NCI-H446 treated with DMSO at 0.1 percent for 48 hours (cell line): ENCODE results near the gene DRAP1.

ENCODE experiments used
- DNase-seq: peaks from one replicate; lab custom pipeline; 2025; lab: John Stamatoyannopoulos, UW

DRAP1 gene

GRCh38 chr11:65919141-65919572, at the start of gene DRAP1:
Gene DRAP1 (plus strand): TSS chr11:65919426. CDS start chr11:65919502, 76 bp downstream.
- peak; percentile 96 for DNase-seq

- no peak for DNase-seq
Measured at GRCh38 chr11:65869643-65870306, 49.5 kb upstream of the DRAP1 start.

- no peak for DNase-seq
Measured at GRCh38 chr11:65870307-65870658, 48.9 kb upstream of the DRAP1 start.

- DNase-seq, result no peak
Measured at GRCh38 chr11:65870706-65871681, 48.2 kb upstream of the DRAP1 start.

GRCh38 chr11:65871811-65872548, 47.2 kb upstream of the DRAP1 start:
- DNase-seq, result no peak

- DNase-seq, result no peak
Measured at GRCh38 chr11:65872586-65873317, 46.5 kb upstream of the DRAP1 start, which contains the start of gene EFEMP2. Gene EFEMP2 (minus strand): TSS chr11:65872800. CDS start chr11:65872354, 446 bp downstream.

GRCh38 chr11:65873318-65874156, 45.7 kb upstream of the DRAP1 start:
- peak; percentile 66 for DNase-seq

GRCh38 chr11:65879617-65880016, 39.6 kb upstream of the DRAP1 start, which contains the start of gene CTSW:
Gene CTSW (plus strand): TSS chr11:65879837. CDS start chr11:65879855, 18 bp downstream.
- DNase-seq, result no peak

GRCh38 chr11:65880027-65880426, 39.2 kb upstream of the DRAP1 start:
- no peak for DNase-seq

- no peak for DNase-seq
Measured at GRCh38 chr11:65880844-65881421, 38.3 kb upstream of the DRAP1 start.

GRCh38 chr11:65882120-65883057, 36.8 kb upstream of the DRAP1 start:
- DNase-seq, result no peak

GRCh38 chr11:65883058-65883761, 36.0 kb upstream of the DRAP1 start:
- DNase-seq, result no peak

- DNase-seq, result no peak
Measured at GRCh38 chr11:65883786-65884715, 35.2 kb upstream of the DRAP1 start.

- peak; percentile 38 for DNase-seq
Measured at GRCh38 chr11:65884716-65885092, 34.5 kb upstream of the DRAP1 start.

- no peak for DNase-seq
Measured at GRCh38 chr11:65885231-65885630, 34.0 kb upstream of the DRAP1 start.

GRCh38 chr11:65885808-65886536, 33.3 kb upstream of the DRAP1 start:
- no peak for DNase-seq
